ENCODE data around the gene MAP3K2.
"Not testable (repeated sequence)": the region's sequence is repeated elsewhere in the genome, so short reads cannot be mapped to it uniquely, and the experiment has no call there.

Gene MAP3K2

GRCh38 chr2:127379712-127380355 lies 7.9 kb downstream of the MAP3K2 start:
- DNase-seq, result no peak

GRCh38 chr2:127378720-127379119 lies 9.1 kb downstream of the MAP3K2 start:
- no peak for DNase-seq

DNA sequence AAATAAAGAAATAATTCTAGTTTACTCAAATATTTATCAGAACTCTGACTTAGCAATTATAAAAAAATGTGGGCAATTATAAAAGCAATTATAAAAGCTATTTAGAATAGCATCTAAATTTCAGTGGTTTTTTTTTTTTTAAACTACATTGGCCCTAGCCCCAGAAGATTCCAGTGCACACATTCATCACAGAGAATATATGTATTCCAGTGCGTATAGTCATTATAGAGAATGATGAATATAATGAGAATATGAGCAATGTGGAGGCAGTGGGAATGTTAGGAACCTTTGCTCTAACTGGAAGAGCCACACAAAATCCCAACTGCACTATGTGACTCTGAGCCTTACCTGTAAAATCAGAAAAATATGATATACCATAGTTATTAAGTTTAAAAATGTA lies 10.5 kb downstream of the MAP3K2 start:
- DNase-seq, result no peak

DNA sequence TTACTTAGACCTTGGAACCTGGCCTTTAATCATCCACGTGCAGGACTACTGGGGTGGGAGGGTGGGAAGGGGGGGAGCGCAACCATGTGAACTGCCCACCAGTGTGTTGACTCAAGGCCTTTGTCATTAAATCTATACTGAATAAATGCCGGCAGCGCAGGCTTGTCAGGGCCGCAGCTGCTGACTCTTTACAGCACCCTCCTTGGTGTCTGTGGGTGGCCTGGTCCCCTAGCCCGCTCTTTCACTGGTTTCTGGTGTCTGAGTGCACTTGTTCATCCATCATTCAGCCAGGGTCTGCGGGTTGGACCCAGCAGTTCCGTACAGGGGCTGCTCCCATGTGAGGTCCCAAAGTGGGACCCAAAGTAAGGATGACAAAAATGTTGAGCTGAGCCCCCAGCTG lies 11.5 kb downstream of the MAP3K2 start:
- DNase-seq, result no peak

- no peak for DNase-seq
Measured at GRCh38 chr2:127373362-127374083, 14.3 kb downstream of the MAP3K2 start.

DNA sequence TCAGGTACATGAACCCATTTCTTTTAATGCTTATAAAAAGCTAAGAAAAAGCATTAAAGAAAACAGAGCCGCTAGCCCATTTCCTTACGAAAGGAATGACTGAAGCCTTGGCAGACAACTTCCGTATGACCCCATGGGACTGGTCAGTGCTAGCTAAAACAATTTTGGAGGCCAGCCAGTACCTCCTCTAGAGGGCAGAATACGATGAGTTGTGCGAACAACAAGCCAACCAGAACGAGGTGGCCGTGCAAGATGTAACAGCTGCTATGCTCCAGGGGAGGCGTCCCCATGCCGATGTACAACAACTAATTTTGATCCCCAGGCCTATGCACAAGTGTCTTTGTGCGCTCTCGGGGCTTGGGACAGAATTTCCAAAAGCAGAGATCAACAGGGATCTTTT lies 16.7 kb downstream of the MAP3K2 start:
- DNase-seq, result no peak

DNA sequence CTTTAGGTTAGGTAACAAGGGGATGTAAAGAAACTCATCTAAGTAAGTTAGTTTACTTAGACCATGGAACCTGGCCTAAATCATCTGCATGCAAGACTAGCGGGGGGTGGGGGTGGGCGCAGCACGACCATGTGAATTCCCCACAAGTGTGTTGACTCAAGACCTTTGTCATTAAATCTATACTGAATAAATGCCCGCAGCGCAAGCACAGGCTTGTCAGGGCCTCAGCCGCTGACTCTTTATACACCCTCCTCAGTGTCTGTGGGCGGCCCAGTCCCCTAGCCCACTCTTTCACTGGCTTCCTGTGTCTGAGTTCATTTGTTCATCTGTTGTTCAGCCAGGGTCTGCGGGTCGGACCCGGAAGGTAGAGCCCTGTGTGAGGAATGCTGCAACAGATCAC lies 17.8 kb downstream of the MAP3K2 start:
- no peak for DNase-seq

- DNase-seq, result no peak
Measured at GRCh38 chr2:127365211-127365643, 22.5 kb downstream of the MAP3K2 start.

DNA sequence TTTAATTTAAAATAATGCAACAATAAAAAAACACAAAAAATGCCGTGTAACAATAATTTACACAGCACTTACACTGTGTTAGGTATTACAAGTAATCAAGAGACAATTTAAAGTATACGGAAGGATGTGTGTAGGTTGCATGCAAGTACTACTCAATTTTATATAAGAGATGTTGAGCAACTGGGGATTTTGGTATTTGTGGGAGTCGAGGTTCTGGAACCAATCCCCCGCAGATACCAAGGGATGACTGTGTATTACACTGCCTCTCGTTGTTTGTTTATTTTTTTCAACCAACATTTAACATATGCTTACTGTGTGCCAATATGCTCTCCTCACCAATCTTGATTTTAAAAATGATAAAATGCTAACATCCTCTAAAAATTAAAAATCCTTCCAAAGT lies 24.8 kb downstream of the MAP3K2 start:
- no peak for DNase-seq

DNA sequence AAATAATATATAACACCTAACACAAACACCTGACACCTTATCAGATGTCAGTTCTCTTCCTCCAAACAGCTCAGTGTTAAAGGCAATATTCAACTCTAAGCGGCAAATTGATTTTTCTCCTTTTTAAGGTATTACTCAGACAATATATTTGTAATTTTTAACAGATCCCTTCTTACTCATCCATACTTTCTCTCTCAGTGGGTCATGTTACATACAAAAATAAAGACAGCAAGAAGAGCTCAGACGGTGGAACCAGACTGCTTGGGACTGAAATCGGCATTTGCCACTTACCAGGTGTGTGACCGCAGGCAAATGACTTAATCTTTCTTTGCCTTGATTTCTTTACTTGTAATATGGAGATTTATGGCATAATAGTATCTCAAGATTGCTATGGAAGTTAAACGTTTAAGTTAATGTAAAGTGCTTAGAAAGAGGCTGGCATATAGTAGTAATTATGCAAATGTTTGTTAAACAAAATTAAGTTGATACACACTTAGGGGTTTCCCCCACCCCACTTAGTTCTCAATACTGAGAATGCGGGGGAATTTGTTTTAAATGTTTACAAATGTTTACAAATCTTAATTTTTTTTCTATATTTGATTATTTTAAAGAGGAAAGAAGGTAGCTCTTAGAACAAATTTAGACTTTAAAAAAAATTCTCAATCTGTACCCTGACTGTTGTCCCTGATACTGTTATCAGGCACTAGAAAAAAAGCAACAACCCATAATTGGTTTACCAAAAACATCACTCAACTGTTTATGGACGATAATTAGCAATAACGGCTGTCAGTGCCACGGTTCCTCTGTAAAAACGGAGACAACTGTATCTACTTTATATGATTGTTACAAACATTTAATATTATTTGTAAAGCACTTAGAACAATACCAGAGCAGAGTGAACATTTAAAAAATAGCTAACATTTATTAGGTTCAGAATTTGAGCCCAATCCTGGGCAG lies 25.6 kb downstream of the MAP3K2 start:
- no peak for DNase-seq

GRCh38 chr2:127360242-127360641 lies 27.5 kb downstream of the MAP3K2 start:
- no peak for DNase-seq

DNA sequence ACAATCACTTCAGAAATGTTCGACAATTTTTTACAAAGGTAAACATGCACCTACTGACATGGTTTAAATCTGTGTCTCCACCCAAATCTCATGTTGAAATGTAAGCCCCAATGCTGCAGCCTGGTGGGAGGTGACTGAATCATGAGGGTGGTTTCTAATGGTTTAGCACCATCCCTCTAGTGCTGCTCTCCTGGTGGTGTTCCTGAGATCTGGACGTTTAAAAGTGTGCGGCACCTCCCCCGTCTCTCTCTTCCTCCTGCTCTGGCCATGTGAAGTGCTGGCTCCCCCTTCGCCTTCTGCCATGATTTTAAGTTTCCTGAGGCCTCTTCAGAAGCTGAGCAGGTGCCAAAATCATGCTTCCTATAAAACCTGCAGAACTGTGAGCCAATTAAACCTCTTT lies 28.3 kb downstream of the MAP3K2 start:
- DNase-seq, result no peak

GRCh38 chr2:127358971-127359370 lies 28.8 kb downstream of the MAP3K2 start:
- DNase-seq, result no peak

DNA sequence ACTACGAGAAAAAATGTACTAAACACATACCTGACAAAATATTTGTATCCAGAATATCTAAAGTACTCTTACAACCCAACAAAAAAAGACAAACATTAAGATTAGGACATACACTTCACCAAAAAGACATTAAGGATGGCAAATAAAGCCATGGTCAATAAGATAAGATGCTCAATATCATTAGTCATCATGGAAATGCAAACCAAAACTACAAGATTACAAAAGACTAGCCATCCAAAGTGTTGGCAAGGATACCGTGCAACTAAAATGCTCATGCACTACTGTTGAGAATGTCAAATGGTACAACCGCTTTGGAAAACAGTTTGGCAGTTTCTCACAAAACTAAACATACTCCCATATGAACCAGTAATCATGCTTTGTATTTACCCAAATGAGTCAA lies 29.7 kb downstream of the MAP3K2 start:
- no peak for DNase-seq

DNA sequence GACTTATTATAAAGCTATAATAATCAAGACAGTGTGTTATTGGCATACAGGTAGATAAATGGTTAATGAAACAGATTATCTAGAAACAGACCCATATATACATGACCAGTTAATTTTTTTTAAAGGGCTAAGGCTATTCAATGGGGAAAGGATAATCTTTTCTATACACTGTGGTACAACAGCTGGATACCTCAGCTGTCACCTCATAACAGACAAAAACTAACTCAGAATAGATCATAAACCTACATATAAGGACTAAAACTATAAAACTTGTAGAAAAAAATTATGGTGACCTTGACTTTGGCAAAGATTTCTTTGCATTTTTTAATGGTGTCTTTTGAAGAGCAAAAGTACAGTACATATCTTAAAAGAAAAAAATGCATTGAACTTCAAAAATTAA lies 30.2 kb downstream of the MAP3K2 start:
- DNase-seq, result no peak

GRCh38 chr2:127356531-127356930 lies 31.2 kb downstream of the MAP3K2 start:
- no peak for DNase-seq

- no peak for DNase-seq
Measured at GRCh38 chr2:127355407-127356008, 32.3 kb downstream of the MAP3K2 start.

DNA sequence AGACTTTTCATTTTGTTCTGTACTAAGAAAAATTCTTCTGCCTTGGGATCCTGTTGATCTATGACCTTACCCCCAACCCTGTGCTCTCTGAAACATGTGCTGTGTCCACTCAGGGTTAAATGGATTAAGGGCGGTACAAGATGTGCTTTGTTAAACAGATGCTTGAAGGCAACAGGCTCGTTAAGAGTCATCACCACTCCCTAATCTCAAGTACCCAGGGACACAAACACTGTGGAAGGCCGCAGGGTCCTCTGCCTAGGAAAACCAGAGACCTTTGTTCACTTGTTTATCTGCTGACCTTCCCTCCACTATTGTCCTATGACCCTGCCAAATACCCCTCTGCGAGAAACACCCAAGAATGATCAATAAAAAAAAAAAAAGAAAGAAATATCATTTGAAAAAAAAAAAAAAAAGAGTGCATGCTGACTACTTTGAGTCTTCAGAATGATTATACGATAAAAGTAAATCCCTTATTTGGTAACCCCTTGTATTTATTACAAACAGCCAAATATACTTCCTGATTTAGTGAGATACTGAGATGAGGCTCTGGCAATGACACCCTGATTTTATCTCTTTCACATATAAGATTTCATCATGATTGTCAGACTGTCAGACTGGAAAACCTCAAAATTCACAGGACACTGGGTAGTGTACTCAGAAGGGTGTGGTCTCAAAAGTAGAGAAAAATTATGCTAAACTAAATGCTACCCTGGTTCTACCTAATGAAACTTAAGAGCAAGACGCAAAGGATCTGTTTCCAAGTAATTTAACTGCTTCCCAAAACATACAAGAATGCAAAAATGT lies 33.7 kb downstream of the MAP3K2 start:
- not testable (repeated sequence) for DNase-seq

- not testable (repeated sequence) for DNase-seq
Measured at GRCh38 chr2:127353223-127353622, 34.6 kb downstream of the MAP3K2 start.

- DNase-seq, result no peak
Measured at GRCh38 chr2:127351603-127352002, 36.2 kb downstream of the MAP3K2 start.

DNA sequence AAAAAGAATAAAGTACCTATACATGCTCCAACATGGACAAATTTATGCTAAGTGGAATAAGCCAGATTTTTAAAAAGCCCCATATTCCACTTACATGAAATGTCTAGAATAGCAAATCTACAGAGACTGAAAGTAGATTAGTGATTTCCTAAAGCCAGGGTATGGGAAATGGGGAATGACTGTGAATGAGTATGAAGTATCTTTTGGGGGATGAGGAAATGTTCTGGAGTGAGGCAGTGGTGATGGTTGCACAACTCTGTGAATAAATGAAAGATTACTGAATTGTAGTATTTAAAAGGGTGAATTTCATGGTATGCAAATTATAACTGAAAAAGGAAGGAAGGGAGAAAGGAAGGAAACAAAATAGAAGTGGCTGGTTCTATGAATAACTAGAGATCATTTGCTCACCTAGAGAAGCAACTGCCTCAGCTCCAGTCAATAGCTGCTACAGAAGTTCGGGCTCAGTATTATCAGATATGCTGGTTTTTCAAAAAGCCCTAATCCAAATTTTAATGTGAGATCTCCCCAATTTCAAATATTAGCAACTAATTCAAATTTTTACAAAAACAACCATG lies 39.3 kb downstream of the MAP3K2 start:
- DNase-seq, result no peak
